GM12878 (cell line): ENCODE measurements around the gene CFAP74. TPM values are rescaled to one million over a fixed set of nuclear protein-coding genes. Genes with fewer than 3 reads are reported as not detected.

Source experiments
- ATAC-seq: fragments of 200-7000 bp; cut with Tn5 transposase; 3 replicates; pipeline ENCODE4 v1.9.1; 2020; ENCODE audit warnings: mild to moderate bottlenecking, moderate library complexity
- BruUV-seq: library from RNA; stranded (reverse); fragments of 400-500 nt; replicated peaks from 2 replicates; lab custom pipeline; 2021; lab: Mats Ljungman, UMichigan
- CTCF ChIA-PET: fragments of 300-600 bp; sonication (Branson Sonifier 250); formaldehyde crosslinking; extraction: SDS; loops from one replicate; lab custom pipeline; 2021; ENCODE audit warnings: inconsistent platforms; lab: Yijun Ruan, JAX
- POLR2A ChIA-PET: fragments of 350-600 bp; formaldehyde crosslinking; extraction: SDS; loops from one replicate; lab custom pipeline; 2021; ENCODE audit warnings: inconsistent platforms; lab: Charles Lee
- RAD21 ChIA-PET: fragments of 300-600 bp; sonication (Branson Sonifier 250); formaldehyde crosslinking; loops from one replicate; lab custom pipeline; 2023; ENCODE audit warnings: antibody characterized with exemption; ENCODE audit not compliant: unreplicated experiment; lab: Charles Lee
- SMC1A ChIA-PET: fragments of 300-600 bp; sonication (Branson Sonifier 250); formaldehyde crosslinking; loops from one replicate; lab custom pipeline; 2023; ENCODE audit not compliant: unreplicated experiment, uncharacterized antibody; lab: Charles Lee
- DNase-seq: peaks from one replicate; pipeline ENCODE4 v3.0.0-alpha.2; 2011; ENCODE audit warnings: low read depth, low spot score
- FAIRE-seq: peaks from 3 replicates; lab custom pipeline; 2011; peaks lifted over from hg19 to GRCh38; lab: Jason Lieb, UNC
- H2AFZ ChIP-seq: 2 replicates; pipeline ENCODE4 v1.6.0; 2011; ENCODE audit warnings: low read depth, low read length, control low read depth; ENCODE audit not compliant: control insufficient read depth
- H3K27ac ChIP-seq: 2 replicates; pipeline ENCODE4 v1.5.1; 2011; ENCODE audit warnings: control low read depth; ENCODE audit not compliant: control insufficient read depth, insufficient read depth
- H3K27me3 ChIP-seq, 2 experiments: replicated peaks in 1 of 2; 2 replicates each; pipeline versions ENCODE4 v1.6.0 to v1.6.1; 2011; ENCODE audit warnings: low read length in 1 of 2; ENCODE audit not compliant: control insufficient read depth in 2 of 2, insufficient read depth in 2 of 2
- H3K36me3 ChIP-seq, 2 experiments: 2 replicates each; pipeline ENCODE4 v1.5.1; 2011; ENCODE audit warnings: low read length in 1 of 2; ENCODE audit not compliant: control insufficient read depth in 2 of 2, insufficient read depth in 2 of 2
- H3K4me1 ChIP-seq: 2 replicates; pipeline ENCODE4 v1.6.1; 2011; ENCODE audit warnings: mild to moderate bottlenecking, low read length, moderate library complexity, mixed read lengths; ENCODE audit not compliant: control insufficient read depth, insufficient read depth
- H3K4me2 ChIP-seq: 2 replicates; pipeline ENCODE4 v1.6.0; 2011; ENCODE audit warnings: control low read depth; ENCODE audit not compliant: control insufficient read depth, insufficient read depth
- H3K4me3 ChIP-seq: fragments of 200-600 bp; sonication (generic); 2 replicates; pipeline ENCODE4 v1.5.1; 2016
- H3K79me2 ChIP-seq: 2 replicates; pipeline ENCODE4 v1.6.0; 2011; ENCODE audit warnings: low read length; ENCODE audit not compliant: control insufficient read depth, insufficient read depth
- H3K9ac ChIP-seq: 2 replicates; pipeline ENCODE4 v1.8.0; 2011; ENCODE audit warnings: low read length, control low read depth, mixed read lengths; ENCODE audit not compliant: control insufficient read depth, insufficient read depth
- H3K9me3 ChIP-seq: replicated peaks from 3 replicates; pipeline ENCODE4 v1.5.1; 2011; ENCODE audit warnings: mild to moderate bottlenecking, low read length; ENCODE audit not compliant: control insufficient read depth, insufficient read depth
- H4K20me1 ChIP-seq: 2 replicates; pipeline ENCODE4 v1.6.0; 2011; ENCODE audit not compliant: control insufficient read depth, insufficient read depth
- ATF3 ChIP-seq: IDR thresholded peaks from 2 replicates; pipeline ENCODE4 v1.6.1; 2011; ENCODE audit warnings: low read depth, mild to moderate bottlenecking, low read length, moderate library complexity, borderline replicate concordance; ENCODE audit errors: extremely low read depth
- BCL11A ChIP-seq: IDR thresholded peaks from 2 replicates; pipeline ENCODE4 v1.6.1; 2011; ENCODE audit warnings: low read depth, low read length
- EP300 ChIP-seq, 2 experiments: fragments of 150-350 bp in 1 of 2; IDR thresholded peaks; 2 replicates each; pipeline ENCODE4 v1.6.1; 2011 to 2012; ENCODE audit warnings: low read depth in 2 of 2, low read length in 2 of 2, borderline replicate concordance in 1 of 2, improper control_type of control experiment in 1 of 2, inconsistent platforms in 1 of 2; ENCODE audit not compliant: control insufficient read depth in 1 of 2
- HCFC1 ChIP-seq: fragments of 150-350 bp; IDR thresholded peaks from 2 replicates; pipeline ENCODE4 v1.6.1; 2014; ENCODE audit warnings: low read length
- HDAC2 ChIP-seq: fragments of 200-600 bp; sonication (generic); IDR thresholded peaks from 2 replicates; pipeline ENCODE4 v1.6.1; 2017
- HDGF ChIP-seq: fragments of 450-650 bp; IDR thresholded peaks from 2 replicates; pipeline ENCODE4 v1.6.1; 2016; ENCODE audit warnings: antibody characterized with exemption
- IKZF1 ChIP-seq: fragments of 450-650 bp; conservative IDR thresholded peaks from 2 replicates; pipeline ENCODE4 v1.6.1; 2017; ENCODE audit warnings: antibody characterized with exemption, mild to moderate bottlenecking
- IRF4 ChIP-seq: IDR thresholded peaks from 2 replicates; pipeline ENCODE4 v1.6.1; 2011; ENCODE audit warnings: low read depth, low read length
- NR2C1 ChIP-seq: fragments of 450-650 bp; IDR thresholded peaks from 2 replicates; pipeline ENCODE4 v1.6.1; 2017; ENCODE audit warnings: antibody characterized with exemption, mild to moderate bottlenecking, moderate library complexity
- RAD21 ChIP-seq: IDR thresholded peaks from 2 replicates; pipeline ENCODE4 v1.6.1; 2011; ENCODE audit warnings: mild to moderate bottlenecking, low read depth, low read length, moderate library complexity; ENCODE audit not compliant: insufficient read depth
- RELB ChIP-seq: fragments of 450-650 bp; IDR thresholded peaks from 2 replicates; pipeline ENCODE4 v1.6.1; 2017; ENCODE audit warnings: low read depth, mild to moderate bottlenecking, moderate library complexity
- SPI1 ChIP-seq: IDR thresholded peaks from 2 replicates; pipeline ENCODE4 v1.6.1; 2011; ENCODE audit warnings: low read depth, mild to moderate bottlenecking, low read length, moderate library complexity, borderline replicate concordance; ENCODE audit not compliant: insufficient read depth
- SREBF1 ChIP-seq: IDR thresholded peaks from 2 replicates; pipeline ENCODE4 v1.6.1; 2012; ENCODE audit warnings: mild to moderate bottlenecking, low read length
- STAT1 ChIP-seq: fragments of 450-650 bp; conservative IDR thresholded peaks from 2 replicates; pipeline ENCODE4 v1.6.1; 2014; ENCODE audit warnings: antibody characterized with exemption, mild to moderate bottlenecking
- WGBS: methylation state at CpG from one replicate; pipeline ENCODE4 v1.1.6; 2016; ENCODE audit warnings: low lambda C conversion rate; ENCODE audit not compliant: insufficient replicate concordance, insufficient coverage; ENCODE audit errors: missing lambda C conversion rate; 5-methylcytosine and 5-hydroxymethylcytosine counted together
- in situ Hi-C: fragments of 300-500 bp; cut with MboI; formaldehyde crosslinking; loops from 9 replicates; pipeline ENCODE4 v1.14.3; 2018; ENCODE audit warnings: mixed read lengths
- intact Hi-C: fragments of 100-400 bp; cut with micrococcal nuclease; formaldehyde crosslinking; loops from one replicate; pipeline ENCODE4 v1.14.2; 2022; ENCODE audit not compliant: unreplicated experiment
- polyA plus RNA-seq, 11 experiments: library from polyadenylated mRNA; depleted of rRNA in 4 of 11; unstranded in 6 of 11; stranded (reverse) in 5 of 11; fragments of >200 nt; fragmentation: Nextera tagmentation in 4 of 11; fragmentation: Illumina TruSeq in 1 of 11; extraction: Ambion mirVana in 4 of 11; extraction: Trizol in 1 of 11; gene quantifications; 1 replicate in 1 of 11; 2 replicates in 10 of 11; pipeline versions ENCODE4 v1.2.1 to v1.2.3, GENCODE V29; 2011 to 2016; ENCODE audit warnings: inconsistent platforms in 2 of 11, missing spikeins in 2 of 11, low read depth in 1 of 11
- total RNA-seq, 4 experiments: library from RNA; depleted of rRNA in 3 of 4; stranded (reverse); fragments of >200 nt in 3 of 4; fragmentation: Illumina TruSeq in 1 of 4; extraction: Trizol in 1 of 4; gene quantifications; 2 replicates each; pipeline versions ENCODE4 v1.2.1 to v1.2.3, GENCODE V29; 2013 to 2021
- TF ChIP-seq, protein P1 (sequence below), 3 experiments: IDR thresholded peaks in 2 of 3; conservative IDR thresholded peaks in 1 of 3; 2 replicates each; pipeline ENCODE4 v1.5.1; 2011; ENCODE audit warnings: low read depth in 3 of 3, low read length in 3 of 3, mild to moderate bottlenecking in 3 of 3, control low read depth in 2 of 3, moderate library complexity in 2 of 3, inconsistent platforms in 1 of 3, mixed read lengths in 1 of 3; ENCODE audit not compliant: control insufficient read depth in 2 of 3, insufficient read depth in 1 of 3; ENCODE audit errors: extremely low read depth in 1 of 3
- TF ChIP-seq, protein P2 (sequence below): fragments of 450-650 bp; IDR thresholded peaks from 2 replicates; pipeline ENCODE4 v1.6.1; 2017; ENCODE audit warnings: antibody characterized with exemption, mild to moderate bottlenecking, moderate library complexity

The CFAP74 gene
- total and polyA plus RNA-seq, 10 of the 15 experiments (the other 5 are each of a cell fraction or from before 2014, with no cell fraction given) = 0.01 TPM; not detected in 9

DNA sequence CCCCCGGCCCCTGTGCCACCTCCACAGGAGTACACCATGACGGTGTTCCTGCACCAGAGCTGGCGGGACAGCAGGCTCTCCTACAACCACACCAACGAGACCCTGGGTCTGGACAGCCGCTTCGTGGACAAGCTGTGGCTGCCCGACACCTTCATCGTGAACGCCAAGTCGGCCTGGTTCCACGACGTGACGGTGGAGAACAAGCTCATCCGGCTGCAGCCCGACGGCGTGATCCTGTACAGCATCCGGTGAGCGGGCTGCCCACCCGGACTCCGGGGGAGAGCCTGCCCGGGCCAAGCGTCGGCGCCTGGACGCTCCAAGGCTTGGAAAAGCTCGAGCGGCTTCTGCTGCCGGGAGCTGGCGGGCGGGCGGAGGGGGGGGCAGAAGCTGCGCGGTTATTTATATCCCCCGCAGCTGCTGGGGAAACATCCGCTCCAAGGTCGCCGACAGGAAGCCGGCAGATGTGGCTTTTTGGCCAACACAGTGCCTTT, 21.9 kb upstream of the CFAP74 start:
- Histone ChIP-seq H3K4me3 (no peak overlapping the region), H3K27ac (no peak overlapping the region), H4K20me1 (no peaks in the 10 kb centered on the region), H3K27me3 (no peaks in the 10 kb centered on the region; a peak in 1 of 4 replicates), H3K4me2 (no peak overlapping the region), H3K9ac (no peak overlapping the region), H3K36me3 (no peaks in the 10 kb centered on the region), H3K9me3 (no peaks in the 10 kb centered on the region), H3K4me1 (no peaks in the 10 kb centered on the region), H2AFZ (no peak overlapping the region), H3K79me2 (no peaks in the 10 kb centered on the region)
- SMC1A ChIA-PET = no interaction called here
- BruUV-seq = no TSS peak
- ATAC-seq (no peak), DNase-seq (no peak), FAIRE-seq (no peak)
- POLR2A ChIA-PET = no interaction called here
- WGBS = 50% methylated on average over 28 of the region's 39 CpGs
- in situ Hi-C loops = no loop called here
- CTCF ChIA-PET = no interaction called here
- RAD21 ChIA-PET = no interaction called here
- intact Hi-C loops = no loop called here
- TF ChIP-seq EP300 (IDR thresholded peaks at IDR 0.05; ENCODE audit: borderline replicate concordance in 1 of 2, control insufficient read depth in 1 of 2, low read depth in 2 of 2, low read length in 2 of 2) (no peak), HDAC2 (no peak), RELB (no peak), IKZF1 (no peak), NR2C1 (no peak), HCFC1 (no peak), ATF3 (no peak), BCL11A (no peak), RAD21 (no peak), SPI1 (no peak), HDGF (no peak), STAT1 (no peak), SREBF1 (no peak), IRF4 (no peak)
- TF ChIP-seq, protein P1, sequence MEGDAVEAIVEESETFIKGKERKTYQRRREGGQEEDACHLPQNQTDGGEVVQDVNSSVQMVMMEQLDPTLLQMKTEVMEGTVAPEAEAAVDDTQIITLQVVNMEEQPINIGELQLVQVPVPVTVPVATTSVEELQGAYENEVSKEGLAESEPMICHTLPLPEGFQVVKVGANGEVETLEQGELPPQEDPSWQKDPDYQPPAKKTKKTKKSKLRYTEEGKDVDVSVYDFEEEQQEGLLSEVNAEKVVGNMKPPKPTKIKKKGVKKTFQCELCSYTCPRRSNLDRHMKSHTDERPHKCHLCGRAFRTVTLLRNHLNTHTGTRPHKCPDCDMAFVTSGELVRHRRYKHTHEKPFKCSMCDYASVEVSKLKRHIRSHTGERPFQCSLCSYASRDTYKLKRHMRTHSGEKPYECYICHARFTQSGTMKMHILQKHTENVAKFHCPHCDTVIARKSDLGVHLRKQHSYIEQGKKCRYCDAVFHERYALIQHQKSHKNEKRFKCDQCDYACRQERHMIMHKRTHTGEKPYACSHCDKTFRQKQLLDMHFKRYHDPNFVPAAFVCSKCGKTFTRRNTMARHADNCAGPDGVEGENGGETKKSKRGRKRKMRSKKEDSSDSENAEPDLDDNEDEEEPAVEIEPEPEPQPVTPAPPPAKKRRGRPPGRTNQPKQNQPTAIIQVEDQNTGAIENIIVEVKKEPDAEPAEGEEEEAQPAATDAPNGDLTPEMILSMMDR (IDR thresholded peaks at IDR 0.05 in 2 of 3, conservative IDR thresholded peaks at IDR 0.05 in 1 of 3; ENCODE audit: control insufficient read depth in 2 of 3, extremely low read depth in 1 of 3, insufficient read depth in 1 of 3, low read depth in 3 of 3, low read length in 3 of 3) = no peak
- TF ChIP-seq, protein P2, sequence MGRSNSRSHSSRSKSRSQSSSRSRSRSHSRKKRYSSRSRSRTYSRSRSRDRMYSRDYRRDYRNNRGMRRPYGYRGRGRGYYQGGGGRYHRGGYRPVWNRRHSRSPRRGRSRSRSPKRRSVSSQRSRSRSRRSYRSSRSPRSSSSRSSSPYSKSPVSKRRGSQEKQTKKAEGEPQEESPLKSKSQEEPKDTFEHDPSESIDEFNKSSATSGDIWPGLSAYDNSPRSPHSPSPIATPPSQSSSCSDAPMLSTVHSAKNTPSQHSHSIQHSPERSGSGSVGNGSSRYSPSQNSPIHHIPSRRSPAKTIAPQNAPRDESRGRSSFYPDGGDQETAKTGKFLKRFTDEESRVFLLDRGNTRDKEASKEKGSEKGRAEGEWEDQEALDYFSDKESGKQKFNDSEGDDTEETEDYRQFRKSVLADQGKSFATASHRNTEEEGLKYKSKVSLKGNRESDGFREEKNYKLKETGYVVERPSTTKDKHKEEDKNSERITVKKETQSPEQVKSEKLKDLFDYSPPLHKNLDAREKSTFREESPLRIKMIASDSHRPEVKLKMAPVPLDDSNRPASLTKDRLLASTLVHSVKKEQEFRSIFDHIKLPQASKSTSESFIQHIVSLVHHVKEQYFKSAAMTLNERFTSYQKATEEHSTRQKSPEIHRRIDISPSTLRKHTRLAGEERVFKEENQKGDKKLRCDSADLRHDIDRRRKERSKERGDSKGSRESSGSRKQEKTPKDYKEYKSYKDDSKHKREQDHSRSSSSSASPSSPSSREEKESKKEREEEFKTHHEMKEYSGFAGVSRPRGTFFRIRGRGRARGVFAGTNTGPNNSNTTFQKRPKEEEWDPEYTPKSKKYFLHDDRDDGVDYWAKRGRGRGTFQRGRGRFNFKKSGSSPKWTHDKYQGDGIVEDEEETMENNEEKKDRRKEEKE = no peak
